ENCODE measurements around the gene CCNB1IP1.

The CCNB1IP1 gene

GRCh38 chr14:20347747-20348146, 14.7 kb upstream of the CCNB1IP1 start:
- no peak overlapping the region for H3K27ac ChIP-seq (ENCODE audit: insufficient read depth in 1 of 2, low read depth in 1 of 2, low read length in 2 of 2, poor library complexity in 1 of 2, severe bottlenecking in 2 of 2)
- H3K4me1 ChIP-seq (ENCODE audit: control extremely low read depth in 1 of 4, control insufficient read depth in 4 of 4, insufficient read depth in 4 of 4, low read length in 3 of 4) = peaks cover 0 to 7% (median 3%) of the 10 kb centered on the region in 4 experiments
- H3K4me3 ChIP-seq (ENCODE audit: control insufficient read depth in 1 of 7, extremely low read depth in 1 of 7, insufficient read depth in 4 of 7, low read depth in 2 of 7, low read length in 6 of 7) = no peak overlapping the region
- peaks cover 20 to 48% (median 36%) of the 10 kb centered on the region in 4 experiments for H3K36me3 ChIP-seq (ENCODE audit: control insufficient read depth in 4 of 4, insufficient read depth in 4 of 4, low read length in 3 of 4)
- no peaks in the 10 kb centered on the region for H3K27me3 ChIP-seq (replicated peaks in 2 of 5; ENCODE audit: control insufficient read depth in 4 of 5, insufficient read depth in 5 of 5, low read length in 4 of 5)
- POLR2A ChIA-PET = no interaction called here
- CTCF ChIA-PET = no interaction called here
- no peak for DNase-seq
- H3K9me3 ChIP-seq (ENCODE audit: control extremely low read depth in 1 of 5, control insufficient read depth in 4 of 5, insufficient read depth in 2 of 5, low read depth in 1 of 5, low read length in 4 of 5) = no peaks in the 10 kb centered on the region
- no CpG with 5 or more reads among the region's 3 CpGs for WGBS (ENCODE audit: insufficient coverage)

- Histone ChIP-seq H3K27me3 (replicated peaks in 2 of 5; ENCODE audit: control insufficient read depth in 4 of 5, insufficient read depth in 5 of 5, low read length in 4 of 5) (no peaks in the 10 kb centered on the region), H3K4me3 (ENCODE audit: control insufficient read depth in 1 of 7, extremely low read depth in 1 of 7, insufficient read depth in 4 of 7, low read depth in 2 of 7, low read length in 6 of 7) (no peak overlapping the region), H3K4me1 (ENCODE audit: control extremely low read depth in 1 of 4, control insufficient read depth in 4 of 4, insufficient read depth in 4 of 4, low read length in 3 of 4) (peaks cover 0 to 11% (median 3%) of the 10 kb centered on the region in 4 experiments), H3K9me3 (ENCODE audit: control extremely low read depth in 1 of 5, control insufficient read depth in 4 of 5, insufficient read depth in 2 of 5, low read depth in 1 of 5, low read length in 4 of 5) (no peaks in the 10 kb centered on the region), H3K36me3 (ENCODE audit: control insufficient read depth in 4 of 4, insufficient read depth in 4 of 4, low read length in 3 of 4) (peaks cover 18 to 39% (median 27%) of the 10 kb centered on the region in 4 experiments), H3K27ac (ENCODE audit: insufficient read depth in 1 of 2, low read depth in 1 of 2, low read length in 2 of 2, poor library complexity in 1 of 2, severe bottlenecking in 2 of 2) (no peak overlapping the region)
- CTCF ChIA-PET = no interaction called here
- DNase-seq = no peak
- no CpG with 5 or more reads among the region's 1 CpG for WGBS (ENCODE audit: insufficient coverage)
- POLR2A ChIA-PET = no interaction called here
Observed at GRCh38 chr14:20346713-20347112, 13.6 kb upstream of the CCNB1IP1 start.

GRCh38 chr14:20345366-20345765, 12.3 kb upstream of the CCNB1IP1 start:
- CTCF ChIA-PET = interaction anchor here (8.7 kb wide), 1 partner anchor 19 kb away, joined by 69 read pairs; no protein-coding TSS in a partner anchor
- DNase-seq = no peak
- 88% methylated on average over 1 of the region's 1 CpG for WGBS (ENCODE audit: insufficient coverage)
- no peak overlapping the region for H3K27ac ChIP-seq (ENCODE audit: insufficient read depth in 1 of 2, low read depth in 1 of 2, low read length in 2 of 2, poor library complexity in 1 of 2, severe bottlenecking in 2 of 2)
- no peaks in the 10 kb centered on the region for H3K9me3 ChIP-seq (ENCODE audit: control extremely low read depth in 1 of 5, control insufficient read depth in 4 of 5, insufficient read depth in 2 of 5, low read depth in 1 of 5, low read length in 4 of 5)
- POLR2A ChIA-PET = no interaction called here
- no peaks in the 10 kb centered on the region for H3K27me3 ChIP-seq (replicated peaks in 2 of 5; ENCODE audit: control insufficient read depth in 4 of 5, insufficient read depth in 5 of 5, low read length in 4 of 5)
- H3K36me3 ChIP-seq (ENCODE audit: control insufficient read depth in 4 of 4, insufficient read depth in 4 of 4, low read length in 3 of 4) = peaks cover 10 to 34% (median 17%) of the 10 kb centered on the region in 4 experiments
- peaks cover 0 to 12% (median 3%) of the 10 kb centered on the region in 4 experiments for H3K4me1 ChIP-seq (ENCODE audit: control extremely low read depth in 1 of 4, control insufficient read depth in 4 of 4, insufficient read depth in 4 of 4, low read length in 3 of 4)
- no peak overlapping the region for H3K4me3 ChIP-seq (ENCODE audit: control insufficient read depth in 1 of 7, extremely low read depth in 1 of 7, insufficient read depth in 4 of 7, low read depth in 2 of 7, low read length in 6 of 7)

GRCh38 chr14:20343862-20344220, 10.8 kb upstream of the CCNB1IP1 start:
- ChIA-PET POLR2A (interaction anchor here (0.6 to 3.0 kb wide), 11 partner anchors 9 to 337 kb away, joined by 3 to 21 read pairs (median 4); partner anchors contain the start of genes APEX1, CCNB1IP1, OSGEP and PNP), CTCF (interaction anchor here (1.0 to 8.7 kb wide), 5 partner anchors 12 to 71 kb away, joined by 3 to 69 read pairs (median 7); no protein-coding TSS in a partner anchor)
- H3K27me3 ChIP-seq (replicated peaks in 2 of 5; ENCODE audit: control insufficient read depth in 4 of 5, insufficient read depth in 5 of 5, low read length in 4 of 5) = no peaks in the 10 kb centered on the region
- H3K27ac ChIP-seq (ENCODE audit: insufficient read depth in 1 of 2, low read depth in 1 of 2, low read length in 2 of 2, poor library complexity in 1 of 2, severe bottlenecking in 2 of 2) = peak overlapping the region; percentile 71 to 89
- no peaks in the 10 kb centered on the region for H3K9me3 ChIP-seq (ENCODE audit: control extremely low read depth in 1 of 5, control insufficient read depth in 4 of 5, insufficient read depth in 2 of 5, low read depth in 1 of 5, low read length in 4 of 5)
- peaks cover 7 to 20% (median 12%) of the 10 kb centered on the region in 4 experiments for H3K36me3 ChIP-seq (ENCODE audit: control insufficient read depth in 4 of 4, insufficient read depth in 4 of 4, low read length in 3 of 4)
- H3K4me1 ChIP-seq (ENCODE audit: control extremely low read depth in 1 of 4, control insufficient read depth in 4 of 4, insufficient read depth in 4 of 4, low read length in 3 of 4) = peaks cover 0 to 12% (median 3%) of the 10 kb centered on the region in 4 experiments
- no peak for DNase-seq
- WGBS (ENCODE audit: insufficient coverage) = no CpG with 5 or more reads among the region's 3 CpGs
- peak overlapping the region; percentile 41 to 99 (median 97) for H3K4me3 ChIP-seq (ENCODE audit: control insufficient read depth in 1 of 7, extremely low read depth in 1 of 7, insufficient read depth in 4 of 7, low read depth in 2 of 7, low read length in 6 of 7)

- CTCF ChIA-PET = interaction anchor here (0.9 to 8.7 kb wide), 8 partner anchors 10 to 288 kb away, joined by 3 to 69 read pairs (median 6); partner anchors contain the start of gene CCNB1IP1
- H3K36me3 ChIP-seq (ENCODE audit: control insufficient read depth in 4 of 4, insufficient read depth in 4 of 4, low read length in 3 of 4) = peaks cover 7 to 16% (median 11%) of the 10 kb centered on the region in 4 experiments
Observed at GRCh38 chr14:20343092-20343861, 10.2 kb upstream of the CCNB1IP1 start, which contains the start of gene PARP2. Gene PARP2 (plus strand): TSS chr14:20343635. CDS start chr14:20343642, 7 bp downstream.

DNA sequence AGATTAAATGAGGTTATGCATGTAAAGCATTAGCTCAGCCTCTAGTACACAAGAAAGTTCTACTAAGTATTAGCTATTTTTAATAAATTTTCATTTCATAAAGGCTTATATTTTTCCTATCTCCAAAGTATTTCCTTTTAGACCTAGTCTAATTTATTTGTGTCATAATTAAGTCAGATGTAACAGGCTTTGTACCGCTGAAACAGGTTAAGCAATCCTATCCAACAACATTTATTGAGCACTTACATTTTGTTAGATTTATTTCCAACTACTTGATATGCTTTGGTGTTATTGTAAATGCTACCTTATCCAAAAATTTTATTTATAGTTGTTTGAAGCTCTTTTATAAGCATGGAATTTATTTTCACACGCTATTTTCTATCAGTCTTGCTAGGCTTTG, 8.6 kb upstream of the CCNB1IP1 start:
- H3K27ac ChIP-seq (ENCODE audit: insufficient read depth in 1 of 2, low read depth in 1 of 2, low read length in 2 of 2, poor library complexity in 1 of 2, severe bottlenecking in 2 of 2) = peak overlapping the region in 1 of 2 experiments; percentile 71
- H3K4me3 ChIP-seq (ENCODE audit: control insufficient read depth in 1 of 7, extremely low read depth in 1 of 7, insufficient read depth in 4 of 7, low read depth in 2 of 7, low read length in 6 of 7) = peak overlapping the region in 5 of 7 experiments; percentile 76 to 99 (median 97)
- no peaks in the 10 kb centered on the region for H3K9me3 ChIP-seq (ENCODE audit: control extremely low read depth in 1 of 5, control insufficient read depth in 4 of 5, insufficient read depth in 2 of 5, low read depth in 1 of 5, low read length in 4 of 5)
- POLR2A ChIA-PET = interaction anchor here (0.6 to 3.0 kb wide), 4 partner anchors 9 to 241 kb away, joined by 3 to 15 read pairs (median 6); partner anchors contain the start of genes CCNB1IP1 and PNP
- WGBS (ENCODE audit: insufficient coverage) = no CpG with 5 or more reads among the region's 2 CpGs
- CTCF ChIA-PET = interaction anchor here (0.6 to 8.7 kb wide), 5 partner anchors 8 to 267 kb away, joined by 3 to 69 read pairs (median 11); partner anchors contain the start of gene CCNB1IP1
- H3K36me3 ChIP-seq (ENCODE audit: control insufficient read depth in 4 of 4, insufficient read depth in 4 of 4, low read length in 3 of 4) = peaks cover 2 to 7% (median 4%) of the 10 kb centered on the region in 4 experiments
- DNase-seq = no peak
- H3K27me3 ChIP-seq (replicated peaks in 2 of 5; ENCODE audit: control insufficient read depth in 4 of 5, insufficient read depth in 5 of 5, low read length in 4 of 5) = no peaks in the 10 kb centered on the region
- H3K4me1 ChIP-seq (ENCODE audit: control extremely low read depth in 1 of 4, control insufficient read depth in 4 of 4, insufficient read depth in 4 of 4, low read length in 3 of 4) = peaks cover 0 to 12% (median 3%) of the 10 kb centered on the region in 4 experiments

More at GRCh38 chr14:20343092-20343861, 10.2 kb upstream of the CCNB1IP1 start, which contains the start of gene PARP2:
- H3K4me3 ChIP-seq (ENCODE audit: control insufficient read depth in 1 of 7, extremely low read depth in 1 of 7, insufficient read depth in 4 of 7, low read depth in 2 of 7, low read length in 6 of 7) = peak within 1 kb of the TSS; percentile 41 to 99 (median 97)
- no peaks in the 10 kb centered on the region for H3K9me3 ChIP-seq (ENCODE audit: control extremely low read depth in 1 of 5, control insufficient read depth in 4 of 5, insufficient read depth in 2 of 5, low read depth in 1 of 5, low read length in 4 of 5)
- H3K4me1 ChIP-seq (ENCODE audit: control extremely low read depth in 1 of 4, control insufficient read depth in 4 of 4, insufficient read depth in 4 of 4, low read length in 3 of 4) = peaks cover 0 to 12% (median 3%) of the 10 kb centered on the region in 4 experiments
- POLR2A ChIA-PET = interaction anchor here (0.6 to 3.0 kb wide), 17 partner anchors 9 to 340 kb away, joined by 3 to 21 read pairs (median 4); partner anchors contain the start of genes APEX1, CCNB1IP1, OSGEP and PNP
- 0% methylated on average over 45 of the region's 50 CpGs for WGBS (ENCODE audit: insufficient coverage)
- peak within 1 kb of the TSS; percentile 71 to 89 for H3K27ac ChIP-seq (ENCODE audit: insufficient read depth in 1 of 2, low read depth in 1 of 2, low read length in 2 of 2, poor library complexity in 1 of 2, severe bottlenecking in 2 of 2)
- peak; percentile 99 for DNase-seq
- no peaks in the 10 kb centered on the region for H3K27me3 ChIP-seq (replicated peaks in 2 of 5; ENCODE audit: control insufficient read depth in 4 of 5, insufficient read depth in 5 of 5, low read length in 4 of 5)

Data from common myeloid progenitor, CD34-positive (primary cell).